ENCODE data around the gene NEK2. TPM values are rescaled to one million over a fixed set of nuclear protein-coding genes. Genes with fewer than 3 reads are reported as not detected.

Gene NEK2
- total RNA-seq, 1 experiment from 2014 or later: 50.2 TPM

- H3K9me2 ChIP-seq (ENCODE audit: insufficient read depth): no peaks in the 10 kb centered on the region
- H3K4me2 ChIP-seq (ENCODE audit: low read length): peak overlapping the region; percentile 25
- ChIA-PET CTCF (interaction anchor here (0.6 kb wide), 1 partner anchor 11 kb away, joined by 3 read pairs; no protein-coding TSS in a partner anchor), RAD21 (ENCODE audit: low non-redundant PET in 1 of 2, low total read pairs in 2 of 2, uncharacterized antibody in 2 of 2, unreplicated experiment in 2 of 2) (interaction anchor here in 1 of 2 experiments (0.9 kb wide), 1 partner anchor 72 kb away, joined by 3 read pairs; no protein-coding TSS in a partner anchor), POLR2A (interaction anchor here (0.6 to 1.5 kb wide), 2 partner anchors 69 to 1275 kb away, joined by 3 to 4 read pairs; partner anchors contain the start of gene SLC30A1)
- 0 out of 2 replicates have a peak, but pooled peaks have one; percentile 30 for TF ChIP-seq CBX3 (IDR thresholded peaks at IDR 0.05; ENCODE audit: low read depth)
- peak; percentile 40; the same call in 1 of the 2 replicates for TF ChIP-seq FOSL1 (IDR thresholded peaks at IDR 0.05; ENCODE audit: low read depth)
- no peak for TF ChIP-seq SP1 (IDR thresholded peaks at IDR 0.05; ENCODE audit: low read depth)
- TF ChIP-seq JUND (IDR thresholded peaks at IDR 0.05): peak; percentile 27; the same call in 1 of the 2 replicates
- TF ChIP-seq SRF (IDR thresholded peaks at IDR 0.05; ENCODE audit: low read depth): 0 out of 2 replicates have a peak, but pooled peaks have one; percentile 25
- TF ChIP-seq MAX (IDR thresholded peaks at IDR 0.05): peak; percentile 55
- H4K20me1 ChIP-seq (ENCODE audit: insufficient read depth): no peaks in the 10 kb centered on the region
- H3K36me3 ChIP-seq (ENCODE audit: control insufficient read depth in 1 of 2, insufficient read depth in 2 of 2, low read length in 2 of 2): no peaks in the 10 kb centered on the region
- H3K79me2 ChIP-seq (ENCODE audit: insufficient read depth, low read length): no peaks in the 10 kb centered on the region
- ATAC-seq (no peak), DNase-seq (ENCODE audit: low read depth, low spot score) (no peak)
- intact Hi-C loops (cut with micrococcal nuclease): no loop called here
- H2AFZ ChIP-seq (ENCODE audit: low read depth, low read length, poor library complexity, severe bottlenecking): peak overlapping the region; percentile 11
- H3K4me3 ChIP-seq (replicated peaks in 1 of 2; ENCODE audit: low read depth in 1 of 2, low read length in 2 of 2): no peak overlapping the region
- no TSS peak for BruUV-seq (replicated peaks)
- H3K9me3 ChIP-seq (ENCODE audit: control insufficient read depth in 1 of 2, insufficient read depth in 1 of 2, low read depth in 1 of 2, low read length in 2 of 2): no peaks in the 10 kb centered on the region
- H3K27ac ChIP-seq (ENCODE audit: low read depth, low read length): no peak overlapping the region
- peaks cover 19 to 46% of the 10 kb centered on the region in 2 experiments for H3K4me1 ChIP-seq (ENCODE audit: control insufficient read depth in 1 of 2, insufficient read depth in 2 of 2, low read length in 2 of 2)
- no peak overlapping the region for H3K9ac ChIP-seq (ENCODE audit: low read length)
- no peaks in the 10 kb centered on the region for H3K27me3 ChIP-seq (ENCODE audit: insufficient read depth, low read length)
These were observed 27.1 kb downstream of the NEK2 start for GRCh38 chr1:211648336-211648735.

GRCh38 chr1:211647711-211648121 lies 27.7 kb downstream of the NEK2 start:
- intact Hi-C loops (cut with micrococcal nuclease): no loop called here
- Histone ChIP-seq H3K27me3 (ENCODE audit: insufficient read depth, low read length) (no peaks in the 10 kb centered on the region), H3K27ac (ENCODE audit: low read depth, low read length) (no peak overlapping the region), H3K4me1 (ENCODE audit: control insufficient read depth in 1 of 2, insufficient read depth in 2 of 2, low read length in 2 of 2) (peaks cover 16 to 47% of the 10 kb centered on the region in 2 experiments), H3K79me2 (ENCODE audit: insufficient read depth, low read length) (no peaks in the 10 kb centered on the region), H2AFZ (ENCODE audit: low read depth, low read length, poor library complexity, severe bottlenecking) (no peak overlapping the region), H3K4me3 (replicated peaks in 1 of 2; ENCODE audit: low read depth in 1 of 2, low read length in 2 of 2) (no peak overlapping the region), H3K9me3 (ENCODE audit: control insufficient read depth in 1 of 2, insufficient read depth in 1 of 2, low read depth in 1 of 2, low read length in 2 of 2) (no peaks in the 10 kb centered on the region), H3K9me2 (ENCODE audit: insufficient read depth) (no peaks in the 10 kb centered on the region), H3K4me2 (ENCODE audit: low read length) (no peak overlapping the region), H3K9ac (ENCODE audit: low read length) (no peak overlapping the region), H4K20me1 (ENCODE audit: insufficient read depth) (no peaks in the 10 kb centered on the region), H3K36me3 (ENCODE audit: control insufficient read depth in 1 of 2, insufficient read depth in 2 of 2, low read length in 2 of 2) (no peaks in the 10 kb centered on the region)
- RAD21 ChIA-PET (ENCODE audit: low non-redundant PET in 1 of 2, low total read pairs in 2 of 2, uncharacterized antibody in 2 of 2, unreplicated experiment in 2 of 2): no interaction called here
- ATAC-seq: no peak
- DNase-seq (ENCODE audit: low read depth, low spot score): no peak
- CTCF ChIA-PET: no interaction called here
- POLR2A ChIA-PET: interaction anchor here (1.5 kb wide), 1 partner anchor 68 kb away, joined by 4 read pairs; the partner anchor contains the start of gene SLC30A1
- no TSS peak for BruUV-seq (replicated peaks)
- TF ChIP-seq TCF7L2 (IDR thresholded peaks at IDR 0.05; ENCODE audit: borderline replicate concordance, extremely low read depth, insufficient read depth, insufficient read length) (no peak), SRF (IDR thresholded peaks at IDR 0.05; ENCODE audit: low read depth) (no peak), REST (IDR thresholded peaks at IDR 0.05; ENCODE audit: low read depth) (no peak), POLR2A (IDR thresholded peaks at IDR 0.05; ENCODE audit: borderline replicate concordance, extremely low read depth, insufficient read depth, insufficient read length) (no peak), CBX3 (IDR thresholded peaks at IDR 0.05; ENCODE audit: low read depth) (no peak), SP1 (IDR thresholded peaks at IDR 0.05; ENCODE audit: low read depth) (no peak), POLR2AphosphoS5 (IDR thresholded peaks at IDR 0.05; ENCODE audit: low read depth, low read length) (no peak), CEBPB (IDR thresholded peaks at IDR 0.05; ENCODE audit: low read depth) (no peak), JUND (IDR thresholded peaks at IDR 0.05) (no peak), ATF3 (IDR thresholded peaks at IDR 0.05) (no peak), YY1 (IDR thresholded peaks at IDR 0.05; ENCODE audit: extremely low read depth, insufficient replicate concordance, low read depth, low read length) (no peak), ZFX (IDR thresholded peaks at IDR 0.05) (no peak), ZNF274 (IDR thresholded peaks at IDR 0.05; ENCODE audit: low read depth, low read length) (no peak), EZH2 (IDR thresholded peaks at IDR 0.05) (no peak), EZH2phosphoT487 (IDR thresholded peaks at IDR 0.05; ENCODE audit: borderline replicate concordance) (no peak)
